ENCODE data around the gene ASB1. TPM values are rescaled to one million over a fixed set of nuclear protein-coding genes. Genes with fewer than 3 reads are reported as not detected.

ASB1 gene
- total RNA-seq, 4 donors from 2014 or later, result 12.4 to 19.5 (median 15.6) TPM

- intact Hi-C loops (cut with DNase I), result no loop called here
- Histone ChIP-seq H3K27me3 (no peaks in the 10 kb centered on the region), H3K4me3 (replicated peaks in 1 of 3) (no peak overlapping the region), H3K9me3 (no peaks in the 10 kb centered on the region), H3K36me3 (no peaks in the 10 kb centered on the region), H3K27ac (no peak overlapping the region), H3K4me1 (peaks cover 4 to 13% of the 10 kb centered on the region in 2 donors)
- TF ChIP-seq CTCF (IDR thresholded peaks at IDR 0.05) (no peak), POLR2A (IDR thresholded peaks at IDR 0.05) (no peak)
- whole genome bisulfite sequencing, 2 donors, result 58 to 71% methylated on average over 16 of the region's 16 CpGs
- DNase-seq, result no peak
These were observed 5.6 kb upstream of the ASB1 start for GRCh38 chr2:238420878-238421694.

GRCh38 chr2:238421695-238422035 lies 5.1 kb upstream of the ASB1 start:
- Histone ChIP-seq H3K4me1 (peaks cover 4 to 15% of the 10 kb centered on the region in 2 donors), H3K9me3 (no peaks in the 10 kb centered on the region)
- intact Hi-C loops (cut with DNase I), result no loop called here

GRCh38 chr2:238422285-238422684 lies 4.4 kb upstream of the ASB1 start:
- WGBS, 2 donors, result 90 to 94% methylated on average over 8 to 10 of the region's 10 CpGs
- Histone ChIP-seq H3K27ac (no peak overlapping the region), H3K9me3 (no peaks in the 10 kb centered on the region), H3K27me3 (no peaks in the 10 kb centered on the region), H3K36me3 (no peaks in the 10 kb centered on the region), H3K4me3 (replicated peaks in 1 of 3) (no peak overlapping the region), H3K4me1 (peaks cover 4 to 15% of the 10 kb centered on the region in 2 donors)
- DNase-seq, result no peak
- TF ChIP-seq CTCF (IDR thresholded peaks at IDR 0.05) (no peak), POLR2A (IDR thresholded peaks at IDR 0.05) (no peak)
- intact Hi-C loops (cut with DNase I), result no loop called here

More at GRCh38 chr2:238421695-238422035, 5.1 kb upstream of the ASB1 start:
- 83 to 84% methylated on average over 17 to 18 of the region's 18 CpGs for WGBS, 2 donors
- Histone ChIP-seq H3K4me3 (replicated peaks in 1 of 3) (no peak overlapping the region), H3K36me3 (no peaks in the 10 kb centered on the region), H3K27ac (no peak overlapping the region), H3K27me3 (no peaks in the 10 kb centered on the region)
- no peak for TF ChIP-seq CTCF (IDR thresholded peaks at IDR 0.05)
- no peak for DNase-seq

- H3K36me3 ChIP-seq, result no peaks in the 10 kb centered on the region
- no peaks in the 10 kb centered on the region for H3K9me3 ChIP-seq
- intact Hi-C loops (cut with DNase I), result no loop called here
- H3K27me3 ChIP-seq, result no peaks in the 10 kb centered on the region
- 94 to 100% methylated on average over 3 of the region's 7 CpGs for WGBS, 2 donors
- peaks cover 9 to 20% of the 10 kb centered on the region in 2 donors for H3K4me1 ChIP-seq
- H3K4me3 ChIP-seq (replicated peaks in 1 of 3), result no peak overlapping the region
- DNase-seq, result no peak
- no peak overlapping the region for H3K27ac ChIP-seq
- no peak for TF ChIP-seq CTCF (IDR thresholded peaks at IDR 0.05)
- TF ChIP-seq POLR2A (IDR thresholded peaks at IDR 0.05), result no peak
These were observed 3.8 kb upstream of the ASB1 start for GRCh38 chr2:238422940-238423339.

GRCh38 chr2:238423561-238424312 lies 3.0 kb upstream of the ASB1 start:
- Histone ChIP-seq H3K27ac (no peak overlapping the region), H3K27me3 (no peaks in the 10 kb centered on the region), H3K4me1 (peaks cover 15 to 26% of the 10 kb centered on the region in 2 donors), H3K36me3 (no peaks in the 10 kb centered on the region), H3K9me3 (no peaks in the 10 kb centered on the region), H3K4me3 (replicated peaks in 1 of 3) (no peak overlapping the region)
- WGBS, 2 donors, result 86 to 98% methylated on average over 5 to 8 of the region's 9 CpGs
- intact Hi-C loops (cut with DNase I), result no loop called here
- no peak for TF ChIP-seq CTCF (IDR thresholded peaks at IDR 0.05)
- no peak for TF ChIP-seq POLR2A (IDR thresholded peaks at IDR 0.05)
- DNase-seq, result no peak
